ENCODE measurements around the gene C3orf38. TPM values are rescaled to one million over a fixed set of nuclear protein-coding genes. Genes with fewer than 3 reads are reported as not detected.

Gene C3orf38
- total RNA-seq (2014; rRNA removed; shearing (Covaris generic); ENCODE audit: low replicate concordance), result 31.6 and 38.8 TPM in 2 replicates

DNA sequence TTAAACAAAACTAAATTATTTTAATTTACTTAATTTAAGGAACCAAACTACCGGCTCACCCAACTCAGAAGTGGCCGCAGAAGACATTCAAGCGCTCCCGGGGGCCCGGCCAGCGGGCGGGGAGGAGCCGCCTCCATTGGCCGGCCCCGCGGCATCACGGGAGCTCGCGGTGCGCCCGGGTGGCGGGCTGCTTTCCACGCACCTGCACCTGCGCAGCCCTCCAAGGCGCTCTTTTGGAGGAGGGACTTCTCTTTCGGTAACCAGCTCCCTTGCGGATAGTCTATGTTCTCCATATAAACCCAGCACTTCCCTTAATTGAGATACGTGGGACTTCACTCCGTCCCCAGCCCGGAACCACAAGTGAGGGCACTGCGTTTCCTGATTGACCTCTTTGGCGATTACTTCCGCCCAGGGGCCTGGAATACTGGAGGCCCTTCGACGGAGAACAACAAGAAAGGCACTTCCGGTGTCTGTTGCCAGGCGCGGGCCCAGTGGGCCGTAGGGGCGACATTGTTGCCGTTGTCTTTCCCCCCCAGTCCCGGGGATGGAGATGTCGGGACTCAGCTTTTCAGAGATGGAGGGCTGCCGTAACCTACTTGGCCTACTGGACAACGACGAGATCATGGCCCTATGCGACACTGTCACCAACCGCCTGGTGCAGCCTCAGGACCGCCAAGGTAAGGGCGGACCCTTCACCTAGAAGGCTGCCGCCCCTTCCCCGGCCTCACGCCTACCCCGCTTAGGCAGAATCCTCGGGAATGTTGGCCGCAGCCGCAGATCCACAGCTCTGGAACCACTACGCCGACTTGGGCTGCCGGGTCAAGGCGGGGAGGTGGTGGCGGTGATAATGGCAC lies at the start of gene C3orf38:
TSS of gene C3orf38 (plus strand) at position 451 of the 854 bp plus-strand sequence. CDS start at position 545, 94 bp downstream.
- Histone ChIP-seq H3K4me2 (ENCODE audit: low read depth, low read length, poor library complexity, severe bottlenecking) (peak within 1 kb of the TSS; percentile 80), H3K9ac (ENCODE audit: low read length) (peak within 1 kb of the TSS; percentile 97), H3K9me3 (ENCODE audit: low read length) (no peaks in the 10 kb centered on the region), H3K36me3 (ENCODE audit: insufficient read depth, low read length) (peaks cover 8% of the 10 kb centered on the region; the same call in 1 of the 2 replicates), H3K27me3 (ENCODE audit: low read length) (no peaks in the 10 kb centered on the region), H4K20me1 (ENCODE audit: insufficient read depth, low read depth, low read length) (no peaks in the 10 kb centered on the region), H3K79me2 (ENCODE audit: low read length) (peaks cover 94% of the 10 kb centered on the region), H3K27ac (ENCODE audit: low read length) (peak within 1 kb of the TSS; percentile 85), H3K9me2 (replicated peaks; ENCODE audit: insufficient read depth, low read length) (no peaks in the 10 kb centered on the region), H3K4me1 (ENCODE audit: low read length) (peaks cover 41% of the 10 kb centered on the region), H3K4me3 (ENCODE audit: low read length) (peak within 1 kb of the TSS; percentile 96), H2AFZ (ENCODE audit: low read length) (peak within 1 kb of the TSS; percentile 92)
- DNase-seq, result peak; percentile 96

DNA sequence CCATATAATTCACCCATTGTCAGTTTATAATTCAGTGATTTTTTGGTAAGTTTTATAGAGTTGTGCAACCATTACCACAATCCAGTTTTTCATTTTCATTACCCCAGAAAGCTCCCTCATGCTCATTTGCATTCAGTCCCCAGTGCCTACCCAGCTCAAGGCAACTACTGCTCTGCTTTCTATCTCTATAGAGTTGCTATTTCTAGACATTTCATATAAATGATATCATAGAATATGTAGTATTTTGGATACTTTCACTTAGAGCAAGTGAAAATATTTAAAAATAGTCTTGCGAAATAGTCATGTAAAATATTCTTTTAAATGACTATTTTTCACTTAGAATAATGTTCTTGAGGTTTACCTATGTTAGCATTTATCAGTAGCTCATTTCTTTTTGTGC lies 48.6 kb upstream of the C3orf38 start:
- H3K79me2 ChIP-seq (ENCODE audit: low read length), result peaks cover 63% of the 10 kb centered on the region
- no peaks in the 10 kb centered on the region for H3K9me3 ChIP-seq (ENCODE audit: low read length)
- no peak overlapping the region for H3K9ac ChIP-seq (ENCODE audit: low read length)
- 0 out of 2 replicates have a peak overlapping the region, but pooled peaks have one; percentile 8 for H3K27ac ChIP-seq (ENCODE audit: low read length)
- H3K4me3 ChIP-seq (ENCODE audit: low read length), result no peak overlapping the region
- H3K4me1 ChIP-seq (ENCODE audit: low read length), result peaks cover 16% of the 10 kb centered on the region
- H2AFZ ChIP-seq (ENCODE audit: low read length), result no peak overlapping the region
- DNase-seq, result peak; percentile 73
- H3K36me3 ChIP-seq (ENCODE audit: insufficient read depth, low read length), result peaks cover 20% of the 10 kb centered on the region
- no peaks in the 10 kb centered on the region for H4K20me1 ChIP-seq (ENCODE audit: insufficient read depth, low read depth, low read length)
- peak overlapping the region; percentile 11 for H3K4me2 ChIP-seq (ENCODE audit: low read depth, low read length, poor library complexity, severe bottlenecking)
- H3K27me3 ChIP-seq (ENCODE audit: low read length), result no peaks in the 10 kb centered on the region
- no peaks in the 10 kb centered on the region for H3K9me2 ChIP-seq (replicated peaks; ENCODE audit: insufficient read depth, low read length)

DNA sequence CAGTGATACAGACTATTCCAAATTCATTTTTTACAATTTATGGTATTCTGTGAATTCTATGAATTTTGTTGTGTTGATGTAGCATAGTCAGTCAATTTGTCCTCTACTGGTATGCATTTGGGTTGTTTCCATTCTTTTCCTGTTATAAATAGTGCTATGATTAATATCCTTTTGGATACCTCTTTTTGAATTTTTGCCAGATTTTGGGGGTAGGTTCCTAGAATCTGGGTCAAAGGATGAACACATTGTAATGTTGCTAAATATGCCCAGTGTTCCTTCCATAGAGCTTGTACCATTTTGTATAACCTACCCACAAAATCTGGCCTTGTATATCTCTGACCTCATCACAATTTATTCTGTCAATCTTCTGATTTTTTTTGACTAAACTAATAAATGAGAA lies 44.4 kb upstream of the C3orf38 start:
- Histone ChIP-seq H2AFZ (ENCODE audit: low read length) (no peak overlapping the region), H3K27ac (ENCODE audit: low read length) (no peak overlapping the region), H3K36me3 (ENCODE audit: insufficient read depth, low read length) (peaks cover 13% of the 10 kb centered on the region), H3K9me3 (ENCODE audit: low read length) (no peaks in the 10 kb centered on the region), H3K4me1 (ENCODE audit: low read length) (peaks cover 29% of the 10 kb centered on the region), H4K20me1 (ENCODE audit: insufficient read depth, low read depth, low read length) (no peaks in the 10 kb centered on the region), H3K4me3 (ENCODE audit: low read length) (no peak overlapping the region), H3K27me3 (ENCODE audit: low read length) (no peaks in the 10 kb centered on the region), H3K4me2 (ENCODE audit: low read depth, low read length, poor library complexity, severe bottlenecking) (no peak overlapping the region), H3K79me2 (ENCODE audit: low read length) (peaks cover 90% of the 10 kb centered on the region), H3K9ac (ENCODE audit: low read length) (no peak overlapping the region), H3K9me2 (replicated peaks; ENCODE audit: insufficient read depth, low read length) (no peaks in the 10 kb centered on the region)
- no peak for DNase-seq

DNA sequence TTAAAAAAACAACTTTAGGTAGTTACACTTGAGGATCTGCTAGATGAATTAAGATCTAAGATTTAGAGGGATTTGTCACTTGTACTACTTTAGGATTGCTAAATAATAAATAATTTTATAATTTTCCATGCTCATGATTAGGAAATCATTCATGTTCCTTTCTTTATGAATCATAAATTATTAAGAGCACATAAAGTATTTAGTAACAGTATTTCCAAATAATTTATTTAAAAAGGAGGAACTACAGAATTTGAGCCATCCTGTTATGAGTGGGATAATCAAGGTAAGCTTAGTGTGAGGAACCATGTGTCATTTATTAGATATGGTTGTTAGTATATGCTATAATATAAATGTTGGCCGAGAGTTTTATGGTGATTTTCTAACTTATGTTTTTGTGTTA lies 37.5 kb upstream of the C3orf38 start:
- no peaks in the 10 kb centered on the region for H3K27me3 ChIP-seq (ENCODE audit: low read length)
- H3K4me2 ChIP-seq (ENCODE audit: low read depth, low read length, poor library complexity, severe bottlenecking), result no peak overlapping the region
- H3K9ac ChIP-seq (ENCODE audit: low read length), result no peak overlapping the region
- no peak overlapping the region for H3K27ac ChIP-seq (ENCODE audit: low read length)
- H3K79me2 ChIP-seq (ENCODE audit: low read length), result peaks cover 96% of the 10 kb centered on the region
- no peaks in the 10 kb centered on the region for H3K9me2 ChIP-seq (replicated peaks; ENCODE audit: insufficient read depth, low read length)
- H3K36me3 ChIP-seq (ENCODE audit: insufficient read depth, low read length), result peaks cover 12% of the 10 kb centered on the region; the same call in 1 of the 2 replicates
- no peaks in the 10 kb centered on the region for H4K20me1 ChIP-seq (ENCODE audit: insufficient read depth, low read depth, low read length)
- peaks cover 11% of the 10 kb centered on the region for H3K4me1 ChIP-seq (ENCODE audit: low read length)
- no peaks in the 10 kb centered on the region for H3K9me3 ChIP-seq (ENCODE audit: low read length)
- H3K4me3 ChIP-seq (ENCODE audit: low read length), result no peak overlapping the region
- H2AFZ ChIP-seq (ENCODE audit: low read length), result no peak overlapping the region
- DNase-seq, result no peak

DNA sequence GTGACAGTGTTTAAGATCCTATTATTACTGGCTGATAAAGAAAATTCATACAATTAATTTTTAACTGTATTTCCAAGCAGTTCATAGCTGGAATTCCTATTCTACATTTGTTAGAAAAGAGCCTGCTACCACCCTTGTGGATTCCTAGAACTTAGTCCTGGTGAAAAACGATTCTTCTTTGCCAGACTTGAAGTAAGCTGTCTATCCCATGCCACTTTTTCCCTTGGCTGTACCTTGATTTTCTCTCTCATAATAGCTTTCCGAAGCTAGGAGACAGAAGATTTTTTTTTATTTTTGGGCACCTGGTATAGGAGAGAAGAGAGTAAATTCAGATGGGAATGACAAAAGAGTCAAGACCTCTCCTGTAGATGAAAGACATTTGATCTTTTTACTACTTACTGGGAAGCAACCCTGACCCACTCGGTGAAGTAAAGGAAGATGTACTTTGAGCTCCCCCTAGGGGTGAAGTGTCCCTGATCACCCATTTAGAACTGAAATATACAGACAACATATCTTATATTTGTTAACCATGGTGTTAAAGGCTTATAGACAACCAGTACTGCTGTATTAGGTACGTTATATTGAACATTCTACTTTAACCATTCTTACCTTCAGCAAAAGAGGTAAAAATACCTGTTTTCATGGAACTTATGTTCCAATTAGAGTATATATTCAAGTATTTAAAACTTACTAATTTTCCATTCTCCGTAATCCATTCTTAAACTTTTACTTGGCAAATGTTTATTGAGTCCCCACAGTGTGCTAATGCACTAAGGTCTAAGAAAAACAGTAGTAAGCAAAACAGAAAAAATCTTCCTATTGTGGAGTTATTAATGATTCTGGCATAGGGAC lies 36.2 kb upstream of the C3orf38 start:
- Histone ChIP-seq H3K4me3 (ENCODE audit: low read length) (no peak overlapping the region), H4K20me1 (ENCODE audit: insufficient read depth, low read depth, low read length) (no peaks in the 10 kb centered on the region), H2AFZ (ENCODE audit: low read length) (no peak overlapping the region), H3K9me3 (ENCODE audit: low read length) (no peaks in the 10 kb centered on the region), H3K36me3 (ENCODE audit: insufficient read depth, low read length) (peaks cover 21% of the 10 kb centered on the region), H3K27ac (ENCODE audit: low read length) (no peak overlapping the region), H3K9ac (ENCODE audit: low read length) (no peak overlapping the region), H3K4me2 (ENCODE audit: low read depth, low read length, poor library complexity, severe bottlenecking) (no peak overlapping the region), H3K4me1 (ENCODE audit: low read length) (peaks cover 11% of the 10 kb centered on the region), H3K79me2 (ENCODE audit: low read length) (peaks cover 96% of the 10 kb centered on the region), H3K27me3 (ENCODE audit: low read length) (no peaks in the 10 kb centered on the region), H3K9me2 (replicated peaks; ENCODE audit: insufficient read depth, low read length) (no peaks in the 10 kb centered on the region)
- peak; percentile 91 for DNase-seq

DNA sequence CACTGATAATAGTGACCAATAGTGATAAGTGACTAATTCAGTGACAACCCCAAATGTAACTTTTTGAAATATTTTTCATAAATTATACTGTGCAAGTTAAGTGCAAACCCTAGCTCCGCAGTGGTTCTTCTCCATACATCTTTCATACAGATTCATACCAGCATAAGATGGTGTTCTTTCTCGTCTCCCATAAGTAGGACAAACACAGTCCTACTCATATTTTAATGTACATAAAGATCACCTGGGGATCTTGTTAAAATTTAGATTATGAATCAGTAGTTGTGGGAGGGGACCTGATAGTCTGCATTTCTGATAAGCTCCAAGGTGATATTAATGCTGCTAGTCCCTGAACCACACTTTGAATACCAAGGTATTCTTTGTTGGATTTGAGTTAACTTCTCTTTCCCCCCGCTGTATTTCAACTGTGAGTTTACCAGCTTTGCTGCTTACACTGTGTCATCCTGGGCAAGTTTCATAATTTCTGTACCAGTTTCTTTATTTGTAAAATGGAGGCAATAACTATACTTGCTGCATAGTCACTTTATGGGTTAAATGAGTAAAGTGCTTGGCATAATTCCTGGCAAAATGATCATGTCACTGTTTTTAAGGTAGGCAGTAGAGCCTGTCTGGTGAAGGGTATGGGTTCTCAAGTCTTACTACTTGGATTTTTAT lies 34.7 kb upstream of the C3orf38 start:
- no peak for DNase-seq
- H3K36me3 ChIP-seq (ENCODE audit: insufficient read depth, low read length), result peaks cover 21% of the 10 kb centered on the region
- no peaks in the 10 kb centered on the region for H3K27me3 ChIP-seq (ENCODE audit: low read length)
- no peaks in the 10 kb centered on the region for H4K20me1 ChIP-seq (ENCODE audit: insufficient read depth, low read depth, low read length)
- H3K4me3 ChIP-seq (ENCODE audit: low read length), result no peak overlapping the region
- no peak overlapping the region for H3K9ac ChIP-seq (ENCODE audit: low read length)
- H3K4me1 ChIP-seq (ENCODE audit: low read length), result peaks cover 11% of the 10 kb centered on the region
- H3K9me2 ChIP-seq (replicated peaks; ENCODE audit: insufficient read depth, low read length), result no peaks in the 10 kb centered on the region
- H2AFZ ChIP-seq (ENCODE audit: low read length), result no peak overlapping the region
- H3K9me3 ChIP-seq (ENCODE audit: low read length), result no peaks in the 10 kb centered on the region
- no peak overlapping the region for H3K27ac ChIP-seq (ENCODE audit: low read length)
- peaks cover 88% of the 10 kb centered on the region for H3K79me2 ChIP-seq (ENCODE audit: low read length)
- H3K4me2 ChIP-seq (ENCODE audit: low read depth, low read length, poor library complexity, severe bottlenecking), result no peak overlapping the region

DNA sequence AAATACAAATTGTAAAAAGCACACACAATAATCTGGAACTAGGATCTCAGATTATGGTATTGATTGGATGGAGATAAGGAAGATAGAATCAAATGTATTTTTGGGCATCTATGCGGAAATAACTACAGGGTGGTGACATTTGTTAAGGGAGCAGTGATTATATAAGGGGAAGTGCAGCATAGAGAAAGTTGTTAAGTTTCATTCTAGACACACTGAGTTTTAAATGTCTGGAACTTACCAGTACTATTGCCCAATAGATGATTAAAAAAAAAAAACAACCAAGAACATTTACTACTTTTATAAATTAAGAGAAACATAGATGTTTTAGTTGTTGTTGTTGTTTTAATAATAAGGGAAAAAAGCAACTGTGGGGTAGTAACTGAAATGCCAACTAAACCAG lies 32.1 kb upstream of the C3orf38 start:
- Histone ChIP-seq H2AFZ (ENCODE audit: low read length) (no peak overlapping the region), H3K36me3 (ENCODE audit: insufficient read depth, low read length) (peaks cover 21% of the 10 kb centered on the region), H3K9ac (ENCODE audit: low read length) (no peak overlapping the region), H4K20me1 (ENCODE audit: insufficient read depth, low read depth, low read length) (no peaks in the 10 kb centered on the region), H3K4me1 (ENCODE audit: low read length) (peaks cover 6% of the 10 kb centered on the region), H3K79me2 (ENCODE audit: low read length) (peaks cover 90% of the 10 kb centered on the region), H3K4me3 (ENCODE audit: low read length) (no peak overlapping the region), H3K27ac (ENCODE audit: low read length) (no peak overlapping the region), H3K27me3 (ENCODE audit: low read length) (no peaks in the 10 kb centered on the region), H3K4me2 (ENCODE audit: low read depth, low read length, poor library complexity, severe bottlenecking) (no peak overlapping the region), H3K9me3 (ENCODE audit: low read length) (no peaks in the 10 kb centered on the region), H3K9me2 (replicated peaks; ENCODE audit: insufficient read depth, low read length) (no peaks in the 10 kb centered on the region)
- no peak for DNase-seq

Data from Karpas-422 (cell line).